H4 (cell line): Measurements from ENCODE around the gene RMI2. TPM values are rescaled to one million over a fixed set of nuclear protein-coding genes. Genes with fewer than 3 reads are reported as not detected.

Source experiments
- DNase-seq: peaks from one replicate; pipeline ENCODE4 v3.0.0-alpha.2; 2015; ENCODE audit warnings: low spot score
- total RNA-seq: library from RNA; depleted of rRNA; stranded (reverse); fragments of >200 nt; shearing (Covaris generic); gene quantifications from 2 replicates; pipeline ENCODE4 v1.2.3, GENCODE V29; 2014

Gene RMI2
- total RNA-seq, 1 experiment from 2014 or later: 19.9 TPM

GRCh38 chr16:11327277-11328171 lies 17.7 kb upstream of the RMI2 start:
- no peak for DNase-seq

GRCh38 chr16:11328172-11329070 lies 16.8 kb upstream of the RMI2 start:
- DNase-seq: peak; percentile 95

DNA sequence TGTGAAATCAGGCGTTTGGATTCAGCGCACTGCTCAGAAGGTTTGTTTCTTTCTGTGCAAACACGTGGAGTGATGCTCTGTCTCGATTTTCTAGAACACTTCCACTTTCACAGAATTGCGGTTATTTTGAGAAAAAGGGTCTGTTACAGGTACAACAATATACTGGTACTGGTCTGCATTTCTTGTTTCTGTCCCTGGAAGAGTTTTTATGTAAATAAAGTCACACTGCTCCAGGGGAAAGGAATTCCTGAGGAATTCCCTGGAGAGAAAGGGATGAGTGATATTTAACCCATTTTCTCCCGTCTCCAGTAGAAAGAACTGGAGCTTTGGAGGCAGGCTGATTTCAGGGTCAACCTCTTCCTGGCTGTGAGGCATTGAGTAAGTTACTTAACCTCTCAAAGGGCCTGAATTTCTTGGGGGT lies 16.2 kb upstream of the RMI2 start:
- DNase-seq: no peak

DNA sequence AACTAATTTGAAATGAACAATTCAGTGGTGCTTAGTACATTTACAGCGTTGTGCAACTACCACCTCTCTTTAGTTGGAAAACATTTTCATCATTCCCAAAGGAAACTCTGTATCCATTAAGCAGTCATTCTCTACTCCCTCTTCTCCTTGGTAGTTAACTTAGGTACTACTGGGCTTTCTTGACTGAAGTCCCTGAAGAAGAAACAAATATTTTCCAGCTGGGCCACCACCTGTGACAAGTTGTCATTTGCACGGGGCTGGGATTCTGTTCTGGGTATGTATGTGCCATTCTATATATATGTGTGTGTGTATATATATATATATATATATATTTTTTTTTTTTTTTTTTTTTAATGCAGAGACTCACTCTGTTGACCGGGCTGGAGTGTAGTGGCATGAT lies 15.4 kb upstream of the RMI2 start:
- DNase-seq: no peak

GRCh38 chr16:11330526-11331237 lies 14.6 kb upstream of the RMI2 start:
- no peak for DNase-seq

GRCh38 chr16:11331967-11332366 lies 13.3 kb upstream of the RMI2 start:
- DNase-seq: no peak

- DNase-seq: no peak
These were observed 12.2 kb upstream of the RMI2 start for GRCh38 chr16:11333010-11333409.

GRCh38 chr16:11333702-11334101 lies 11.6 kb upstream of the RMI2 start:
- no peak for DNase-seq

GRCh38 chr16:11334831-11335404 lies 10.3 kb upstream of the RMI2 start:
- DNase-seq: no peak

GRCh38 chr16:11339075-11339474 lies 6.2 kb upstream of the RMI2 start:
- no peak for DNase-seq

DNA sequence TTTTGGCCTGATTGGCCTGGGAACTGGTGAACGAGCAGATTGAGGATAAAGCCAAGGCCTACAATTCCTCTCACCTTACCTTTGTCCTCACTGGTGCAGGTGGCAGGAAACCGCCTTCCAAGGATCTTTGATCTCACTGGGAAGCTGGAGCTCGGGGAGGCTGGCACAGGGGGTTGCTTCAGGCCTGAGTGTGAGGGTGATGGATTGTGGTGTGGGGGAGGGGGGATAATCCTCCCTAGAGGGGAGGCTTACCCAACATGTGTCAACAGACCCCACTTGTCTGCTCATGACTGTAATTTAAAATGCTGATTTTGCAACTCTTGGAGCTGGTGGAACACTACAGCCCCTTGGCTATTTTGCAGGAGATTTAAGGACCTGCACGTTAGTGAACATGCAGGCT lies 4.5 kb upstream of the RMI2 start:
- no peak for DNase-seq

- DNase-seq: no peak
These were observed 3.9 kb upstream of the RMI2 start for GRCh38 chr16:11341371-11341770.

DNA sequence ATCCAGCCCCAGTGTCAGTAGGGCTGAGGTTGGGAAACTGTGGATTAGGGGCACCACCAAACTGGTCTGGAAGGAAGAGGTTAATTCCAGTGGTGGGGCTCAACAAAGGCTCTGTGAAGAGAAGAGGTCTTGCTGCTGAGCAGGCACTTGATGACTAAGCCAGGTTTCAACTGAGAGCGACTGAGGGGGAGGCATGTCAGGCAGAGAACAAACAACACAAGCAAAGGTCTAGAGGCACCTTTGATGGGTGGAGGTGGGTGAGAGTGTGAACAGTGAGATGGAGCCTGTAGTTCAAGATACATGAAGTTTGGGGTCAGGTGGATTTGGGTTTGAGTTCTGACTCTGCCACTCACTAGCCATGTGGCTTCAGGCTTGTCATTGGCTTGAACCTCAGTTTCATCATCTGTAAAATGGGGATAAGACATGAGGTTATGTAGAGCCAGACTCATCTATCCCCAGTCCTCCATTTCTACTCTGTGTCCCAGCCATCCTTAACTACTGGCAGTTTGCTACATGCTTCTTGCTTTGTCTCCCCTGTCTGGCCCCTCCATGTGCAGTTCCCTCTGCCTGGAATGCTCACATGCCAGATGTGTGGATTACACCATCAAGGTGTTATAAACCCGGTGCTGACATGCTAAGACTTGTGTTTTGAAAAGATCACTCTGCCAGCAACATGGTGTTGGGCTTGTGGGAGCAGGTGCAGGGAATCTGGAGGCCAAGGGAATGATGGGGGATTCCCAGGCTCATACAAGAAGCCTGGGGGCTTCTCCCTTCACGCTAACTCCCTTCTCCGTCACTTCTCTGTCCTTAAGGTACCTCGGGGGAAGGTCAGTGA lies 3.0 kb upstream of the RMI2 start:
- DNase-seq: no peak

GRCh38 chr16:11346700-11347319 lies 1.6 kb downstream of the RMI2 start:
- DNase-seq: no peak

- DNase-seq: no peak
These were observed 2.6 kb downstream of the RMI2 start for GRCh38 chr16:11347831-11348230.

DNA sequence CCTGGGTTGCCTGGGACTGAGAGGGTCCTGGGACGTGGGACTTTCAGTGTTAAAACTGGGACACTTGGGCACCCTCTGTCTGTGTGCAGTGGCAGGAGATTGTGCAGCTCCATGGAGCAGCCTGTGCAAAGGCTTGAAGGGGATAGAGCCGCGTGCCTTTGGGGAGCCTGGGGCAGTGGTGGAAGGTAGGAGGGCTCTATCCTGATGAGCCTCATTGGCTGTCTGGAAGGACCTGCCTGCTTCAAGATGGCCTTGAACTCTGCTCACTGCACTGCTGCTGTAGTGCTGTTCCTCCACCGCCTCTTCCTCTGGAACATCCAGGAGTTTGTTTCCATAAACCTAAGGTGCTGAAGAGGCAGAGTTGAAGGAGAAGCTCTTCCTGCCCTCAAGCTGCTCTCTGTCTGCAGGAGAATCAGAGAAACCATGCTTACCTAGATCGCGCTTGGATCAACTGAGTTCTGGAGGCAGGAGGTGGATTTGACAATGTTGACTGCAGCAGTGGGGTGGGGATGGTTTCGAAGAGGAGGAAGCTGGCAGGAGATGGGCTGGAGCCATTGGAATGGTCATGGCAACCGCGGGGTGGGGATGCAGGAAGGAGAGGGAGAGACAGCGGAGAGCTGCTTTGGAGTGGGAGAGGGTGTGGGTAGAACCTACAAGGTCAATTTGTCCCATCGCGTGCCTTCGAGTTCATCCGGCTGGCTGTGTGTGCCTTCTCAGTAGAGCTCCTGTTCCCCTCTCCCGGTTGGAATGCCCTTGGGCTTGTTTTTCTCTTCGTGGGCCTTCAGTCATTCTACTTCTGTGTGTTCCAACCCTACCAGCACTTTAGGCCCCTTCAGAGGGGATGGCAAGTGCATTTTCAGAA lies 3.7 kb downstream of the RMI2 start:
- DNase-seq: no peak

DNA sequence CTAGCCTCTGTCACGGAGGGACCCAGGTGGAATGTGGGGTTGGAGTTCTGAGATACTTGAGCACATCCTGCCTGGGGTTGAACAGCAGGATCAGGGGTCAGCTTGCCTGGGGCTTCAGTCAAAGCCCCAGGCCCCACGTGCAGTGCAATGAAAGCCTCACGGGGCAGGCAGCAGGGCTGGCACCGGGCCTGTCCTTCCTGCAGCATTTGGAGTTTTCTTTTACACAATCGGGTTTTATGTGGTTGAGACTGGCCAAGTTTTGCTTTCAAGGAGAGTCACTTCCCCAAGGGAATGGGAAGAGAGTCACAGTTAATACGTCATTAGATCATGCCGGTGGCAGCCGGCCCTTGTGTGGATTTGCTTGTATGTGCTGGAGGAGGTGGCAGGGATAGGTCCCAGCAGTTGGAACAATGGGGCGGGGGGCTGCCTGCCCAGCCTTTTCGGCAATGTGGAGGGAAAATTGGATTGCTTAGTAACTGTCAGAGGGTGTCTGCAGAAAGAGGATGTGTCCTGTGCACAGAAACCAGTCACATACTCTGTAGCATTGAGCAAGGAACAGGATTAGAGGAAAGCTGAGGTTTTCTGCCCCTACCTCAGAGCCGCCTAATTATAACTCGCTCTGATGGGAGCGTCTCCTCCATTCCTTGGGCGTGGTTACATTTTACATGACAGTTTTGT lies 4.5 kb downstream of the RMI2 start:
- peak; percentile 83 for DNase-seq

- no peak for DNase-seq
These were observed 5.3 kb downstream of the RMI2 start for GRCh38 chr16:11350519-11350918.

- DNase-seq: no peak
These were observed 5.7 kb downstream of the RMI2 start for GRCh38 chr16:11350921-11351335.
